ENCODE results near the gene FAM222A.

FAM222A gene

DNA sequence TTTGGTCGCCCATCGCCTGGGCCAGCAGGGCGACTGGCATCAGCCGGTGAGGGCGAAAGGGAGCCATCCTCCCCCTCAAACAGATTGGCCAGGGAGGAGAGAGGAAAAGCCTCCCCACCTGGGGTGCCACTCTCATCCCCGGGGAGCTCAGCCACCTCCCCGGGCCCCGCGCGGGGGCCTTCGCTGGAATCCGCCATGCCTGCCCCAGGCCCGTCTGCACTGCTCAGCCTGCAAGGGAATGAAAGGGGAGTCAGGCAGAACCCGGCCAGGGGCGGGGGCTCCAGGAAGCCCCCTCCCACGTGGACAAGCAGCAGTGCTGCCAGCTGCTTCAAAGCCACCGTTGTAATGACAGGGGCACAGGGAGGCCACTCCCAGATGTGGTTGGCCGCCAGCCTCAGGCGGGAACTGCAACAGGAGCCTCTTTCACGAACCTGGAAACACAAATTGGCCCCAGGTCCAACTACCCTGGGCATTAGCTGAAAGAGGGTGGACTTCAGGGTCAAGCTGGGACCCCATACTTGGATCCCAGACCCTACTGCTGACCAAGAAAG lies 101.0 kb downstream of the FAM222A start:
- H3K9me3 Mint-ChIP-seq: no peaks in the 10 kb centered on the region
- H3K4me1 Mint-ChIP-seq: no peaks in the 10 kb centered on the region
- no peak overlapping the region for H3K4me3 Mint-ChIP-seq
- H3K27me3 Mint-ChIP-seq: no peaks in the 10 kb centered on the region
- H3K27ac Mint-ChIP-seq: no peak overlapping the region
- H3K36me3 Mint-ChIP-seq: no peaks in the 10 kb centered on the region

DNA sequence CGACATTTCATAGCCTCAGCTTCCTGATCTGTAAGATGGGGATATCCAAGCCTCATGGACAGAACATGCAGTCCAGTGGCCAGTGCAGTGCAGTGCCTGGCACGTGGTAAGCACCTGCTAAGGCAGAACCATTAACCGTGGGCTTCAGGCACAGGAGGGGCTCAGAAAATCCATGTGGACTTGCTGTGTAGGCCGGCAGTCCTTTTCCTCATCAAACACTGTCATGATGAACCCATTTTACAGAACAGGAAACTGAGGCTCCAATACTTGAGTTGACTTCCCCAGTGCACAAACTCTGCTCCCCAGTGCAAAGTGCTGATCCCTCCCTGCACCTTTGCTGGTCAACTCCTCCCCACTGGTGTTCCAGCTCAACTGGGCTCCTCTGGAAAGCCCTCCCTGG lies 101.6 kb downstream of the FAM222A start:
- no peaks in the 10 kb centered on the region for H3K36me3 Mint-ChIP-seq
- H3K4me1 Mint-ChIP-seq: no peaks in the 10 kb centered on the region
- H3K4me3 Mint-ChIP-seq: no peak overlapping the region
- H3K9me3 Mint-ChIP-seq: no peaks in the 10 kb centered on the region
- H3K27ac Mint-ChIP-seq: no peak overlapping the region
- no peaks in the 10 kb centered on the region for H3K27me3 Mint-ChIP-seq

DNA sequence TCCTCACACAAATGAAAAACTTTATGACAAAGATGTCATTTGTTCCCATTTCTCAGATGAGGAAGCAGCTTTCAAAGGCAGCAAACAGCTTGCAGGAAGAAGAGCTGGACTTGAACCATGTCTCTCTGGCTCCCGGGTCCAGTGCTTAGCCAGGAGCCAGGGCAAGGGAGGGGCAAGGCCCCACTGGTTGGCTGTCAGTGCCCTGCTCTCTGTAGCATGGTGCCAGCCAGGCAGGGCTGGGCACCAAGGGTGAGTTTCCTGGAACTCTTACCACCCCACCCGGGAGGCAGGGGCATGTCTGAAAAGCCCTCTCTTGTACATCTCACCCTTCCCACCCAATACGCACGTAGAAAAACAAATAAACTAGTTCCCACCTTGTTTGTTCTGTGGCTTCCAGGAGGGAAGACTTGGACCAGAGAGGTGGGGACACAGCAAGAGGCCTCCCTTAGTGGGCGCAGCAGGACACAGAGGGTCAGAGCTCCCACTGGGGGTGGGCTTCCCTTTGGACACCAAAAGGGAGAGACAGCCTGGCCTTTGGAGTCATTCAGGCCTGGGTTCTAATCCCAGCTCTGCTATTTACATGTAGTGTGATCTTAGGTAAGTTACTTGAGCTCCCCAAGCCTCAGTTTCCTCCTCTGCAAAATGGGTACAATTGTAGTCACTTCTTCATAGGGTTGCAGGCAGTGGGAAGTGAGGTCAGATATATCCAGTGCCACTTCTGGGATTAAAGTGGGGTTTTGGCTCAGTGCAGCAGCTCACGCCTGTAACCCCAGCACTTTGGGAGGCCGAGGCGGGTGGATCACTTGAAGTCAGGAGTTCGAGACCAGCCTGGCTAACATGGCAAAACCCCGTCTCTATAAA lies 102.4 kb downstream of the FAM222A start:
- H3K4me3 Mint-ChIP-seq: no peak overlapping the region
- no peaks in the 10 kb centered on the region for H3K9me3 Mint-ChIP-seq
- H3K27ac Mint-ChIP-seq: no peak overlapping the region
- H3K27me3 Mint-ChIP-seq: no peaks in the 10 kb centered on the region
- H3K4me1 Mint-ChIP-seq: no peaks in the 10 kb centered on the region
- H3K36me3 Mint-ChIP-seq: no peaks in the 10 kb centered on the region

DNA sequence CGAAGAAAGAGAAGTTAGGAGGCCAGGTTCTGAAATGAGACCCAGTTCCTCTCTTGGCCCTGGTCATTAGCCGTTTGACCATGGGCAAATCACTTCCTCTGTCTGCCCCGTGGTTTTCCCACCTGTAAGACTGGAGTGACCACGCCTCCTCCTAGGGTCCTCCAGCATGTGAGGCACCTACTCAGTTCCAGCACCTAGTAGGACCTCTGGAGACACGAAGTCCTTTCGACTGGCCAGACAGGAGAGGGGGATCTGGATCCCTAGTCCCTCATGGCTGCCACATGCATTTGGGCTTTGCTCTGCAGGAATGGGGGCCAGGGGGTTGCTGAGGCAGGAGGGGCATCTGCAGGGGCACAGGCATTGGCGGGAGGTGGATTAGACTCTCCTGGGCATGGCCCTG lies 103.2 kb downstream of the FAM222A start:
- Mint-ChIP-seq H3K9me3 (no peaks in the 10 kb centered on the region), H3K27me3 (no peaks in the 10 kb centered on the region), H3K36me3 (no peaks in the 10 kb centered on the region), H3K4me3 (no peak overlapping the region), H3K27ac (no peak overlapping the region), H3K4me1 (no peaks in the 10 kb centered on the region)

DNA sequence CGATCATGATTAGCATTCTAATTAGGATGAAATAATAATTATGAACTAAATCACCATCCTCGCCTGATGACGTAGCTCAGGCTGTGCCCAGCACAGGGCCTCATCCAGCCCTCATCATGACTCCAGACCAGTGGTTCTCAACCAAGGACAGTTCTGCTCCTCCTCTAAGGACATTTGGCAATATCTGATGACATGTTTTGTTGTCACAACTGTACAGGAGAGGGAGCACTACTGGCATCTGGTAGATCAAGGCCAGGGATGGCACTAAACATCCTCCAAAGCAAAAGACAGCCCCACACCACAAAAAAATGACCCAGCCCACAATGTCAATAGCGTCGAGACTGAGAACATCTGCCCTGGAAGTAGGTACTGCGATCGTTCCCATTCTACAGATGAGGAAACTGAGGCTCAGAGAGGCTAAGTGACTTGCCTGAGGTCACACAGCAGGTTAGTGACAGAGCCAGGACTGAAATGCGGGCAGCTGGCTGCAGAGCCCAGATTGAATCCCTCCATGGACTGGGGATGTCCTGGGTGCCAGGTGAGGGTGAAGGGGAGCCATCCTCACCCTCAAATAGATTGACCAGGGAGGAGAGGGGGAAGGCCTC lies 104.1 kb downstream of the FAM222A start:
- Mint-ChIP-seq H3K27me3 (no peaks in the 10 kb centered on the region), H3K36me3 (no peaks in the 10 kb centered on the region), H3K4me3 (no peak overlapping the region)

DNA sequence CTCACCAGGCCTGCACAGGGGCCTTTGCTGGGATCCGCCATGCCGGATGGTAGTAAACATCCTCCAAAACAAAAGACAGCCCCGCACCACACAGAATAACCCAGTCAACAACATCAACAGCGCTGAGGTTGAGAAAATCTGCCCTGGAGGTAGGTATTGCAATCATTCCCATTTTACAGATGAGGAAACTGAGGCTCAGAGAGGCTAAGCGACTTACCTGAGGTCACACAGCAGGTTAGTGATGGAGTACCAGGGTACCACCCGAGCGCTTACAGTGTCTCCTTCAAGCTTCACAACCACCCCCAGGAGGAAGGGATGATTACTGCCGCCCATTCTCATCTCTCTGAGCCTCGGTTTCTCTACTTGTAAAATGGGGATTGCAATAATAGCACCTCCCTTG lies 104.6 kb downstream of the FAM222A start:
- Mint-ChIP-seq H3K36me3 (no peaks in the 10 kb centered on the region), H3K4me3 (no peak overlapping the region), H3K9me3 (no peaks in the 10 kb centered on the region), H3K27ac (no peak overlapping the region), H3K4me1 (no peaks in the 10 kb centered on the region), H3K27me3 (no peaks in the 10 kb centered on the region)

More for the DNA sequence above, 104.1 kb downstream of the FAM222A start:
- Mint-ChIP-seq H3K4me1 (no peaks in the 10 kb centered on the region), H3K9me3 (no peaks in the 10 kb centered on the region), H3K27ac (no peak overlapping the region)

DNA sequence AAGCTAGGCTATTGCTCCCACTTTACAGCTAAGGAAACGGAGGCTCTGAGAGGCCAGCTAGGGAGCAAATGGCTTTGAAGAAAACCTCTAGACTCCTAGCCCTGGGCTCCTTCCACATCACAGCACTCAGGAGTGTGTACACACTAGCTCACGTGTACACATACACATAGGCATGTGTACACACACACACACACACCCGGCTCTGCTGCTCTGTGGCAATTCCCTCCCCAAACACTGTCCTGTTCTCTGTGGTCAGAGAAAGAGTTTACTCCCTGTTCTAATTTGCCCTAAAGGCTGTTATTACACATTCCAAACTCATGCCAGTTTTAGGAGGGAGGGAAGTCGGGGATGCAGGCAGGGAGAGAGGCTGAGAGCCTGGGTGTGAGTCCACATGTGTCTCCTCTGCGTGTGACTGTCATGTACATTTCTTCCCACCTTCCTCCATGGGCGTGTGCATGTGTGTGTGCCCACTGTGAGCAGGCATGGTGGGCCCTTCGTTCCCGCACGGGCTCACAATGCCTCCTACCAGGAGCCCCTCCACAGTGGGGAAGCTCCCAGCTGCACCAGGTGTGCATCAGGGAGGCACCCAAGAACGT lies 105.4 kb downstream of the FAM222A start:
- no peaks in the 10 kb centered on the region for H3K27me3 Mint-ChIP-seq
- H3K9me3 Mint-ChIP-seq: no peaks in the 10 kb centered on the region

More for the DNA sequence above, 105.4 kb downstream of the FAM222A start:
- Mint-ChIP-seq H3K4me1 (no peaks in the 10 kb centered on the region), H3K27ac (no peak overlapping the region), H3K4me3 (no peak overlapping the region), H3K36me3 (no peaks in the 10 kb centered on the region)

Measured in activated naive CD4-positive, alpha-beta T cell treated with anti-CD3 and anti-CD28 coated beads, Interleukin-2, amount 50 U/mL, for 24 hours (primary cell).